ENCODE results near the gene SLC38A5. TPM values are rescaled to one million over a fixed set of nuclear protein-coding genes. Genes with fewer than 3 reads are reported as not detected.

Gene SLC38A5
- polyA plus RNA-seq, 1 donor (not counting 4 experiments of a cell fraction or from before 2014, with no cell fraction given), result 199 TPM

DNA sequence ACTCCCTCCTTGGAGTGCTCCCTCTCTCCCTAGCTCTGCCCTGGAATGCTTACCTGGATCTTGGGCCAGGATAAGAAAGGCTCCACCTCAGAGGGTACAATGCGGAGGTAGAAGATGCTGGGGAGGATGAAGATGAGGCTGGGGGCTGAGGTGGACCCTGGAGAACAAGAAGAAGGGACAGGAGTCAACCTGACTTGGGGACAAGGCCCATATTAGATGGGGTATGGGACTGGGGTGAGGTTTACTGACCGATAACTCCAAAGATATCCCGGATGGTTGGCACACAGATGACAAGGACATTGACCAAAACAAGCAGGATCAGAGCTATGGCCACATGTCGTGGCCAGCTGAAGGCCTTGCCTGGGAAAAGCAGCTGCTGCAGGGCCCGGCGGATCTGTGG, 10.6 kb downstream of the SLC38A5 start:
- Histone ChIP-seq H3K9me3 (ENCODE audit: control insufficient read depth, low read depth, low read length) (peaks cover 5% of the 10 kb centered on the region), H3K4me2 (ENCODE audit: control insufficient read depth, extremely low read depth, insufficient read depth, low read depth, low read length) (no peak overlapping the region), H3K27me3 (ENCODE audit: control insufficient read depth, extremely low read depth, insufficient read depth, low read length) (no peaks in the 10 kb centered on the region), H3K9ac (ENCODE audit: control insufficient read depth, extremely low read depth, insufficient read depth, low read length) (no peak overlapping the region), H2AFZ (ENCODE audit: control insufficient read depth, low read length) (no peak overlapping the region), H3K4me1 (ENCODE audit: control insufficient read depth, extremely low read depth, insufficient read depth, low read length) (peaks cover 14% of the 10 kb centered on the region), H4K20me1 (ENCODE audit: control insufficient read depth, extremely low read depth, insufficient read depth, low read length) (no peaks in the 10 kb centered on the region), H3K27ac (ENCODE audit: control insufficient read depth, insufficient read depth, low read length) (no peak overlapping the region), H3K79me2 (ENCODE audit: control insufficient read depth, insufficient read depth, low read length) (peaks cover 5% of the 10 kb centered on the region), H3K9me1 (ENCODE audit: control insufficient read depth, extremely low read depth, insufficient read depth, low read length) (no peaks in the 10 kb centered on the region), H3K36me3 (ENCODE audit: control insufficient read depth in 2 of 2, extremely low read depth in 1 of 2, insufficient read depth in 2 of 2, low read length in 2 of 2) (peaks cover 14 to 27% of the 10 kb centered on the region in 2 experiments), H3K4me3 (ENCODE audit: control insufficient read depth in 2 of 3, extremely low read depth in 1 of 3, insufficient read depth in 2 of 3, low read depth in 1 of 3, low read length in 3 of 3) (no peak overlapping the region)
- TF ChIP-seq, protein P1, sequence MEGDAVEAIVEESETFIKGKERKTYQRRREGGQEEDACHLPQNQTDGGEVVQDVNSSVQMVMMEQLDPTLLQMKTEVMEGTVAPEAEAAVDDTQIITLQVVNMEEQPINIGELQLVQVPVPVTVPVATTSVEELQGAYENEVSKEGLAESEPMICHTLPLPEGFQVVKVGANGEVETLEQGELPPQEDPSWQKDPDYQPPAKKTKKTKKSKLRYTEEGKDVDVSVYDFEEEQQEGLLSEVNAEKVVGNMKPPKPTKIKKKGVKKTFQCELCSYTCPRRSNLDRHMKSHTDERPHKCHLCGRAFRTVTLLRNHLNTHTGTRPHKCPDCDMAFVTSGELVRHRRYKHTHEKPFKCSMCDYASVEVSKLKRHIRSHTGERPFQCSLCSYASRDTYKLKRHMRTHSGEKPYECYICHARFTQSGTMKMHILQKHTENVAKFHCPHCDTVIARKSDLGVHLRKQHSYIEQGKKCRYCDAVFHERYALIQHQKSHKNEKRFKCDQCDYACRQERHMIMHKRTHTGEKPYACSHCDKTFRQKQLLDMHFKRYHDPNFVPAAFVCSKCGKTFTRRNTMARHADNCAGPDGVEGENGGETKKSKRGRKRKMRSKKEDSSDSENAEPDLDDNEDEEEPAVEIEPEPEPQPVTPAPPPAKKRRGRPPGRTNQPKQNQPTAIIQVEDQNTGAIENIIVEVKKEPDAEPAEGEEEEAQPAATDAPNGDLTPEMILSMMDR (optimal IDR thresholded peaks at IDR 0.05 in 1 of 3, IDR thresholded peaks at IDR 0.05 in 1 of 3, conservative IDR thresholded peaks at IDR 0.05 in 1 of 3; ENCODE audit: extremely low read depth in 1 of 3, insufficient read depth in 2 of 3, low read length in 3 of 3), result no peak
- no peak for TF ChIP-seq EZH2 (IDR thresholded peaks at IDR 0.05; ENCODE audit: low read length)
- DNase-seq (ENCODE audit: low read depth, low spot score) (no peak), FAIRE-seq (no peak)
- dilution Hi-C loops (cut with MboI; ENCODE audit: extremely low pct_ligation_motif_present, low sequenced_read_pairs), result no loop called here

DNA sequence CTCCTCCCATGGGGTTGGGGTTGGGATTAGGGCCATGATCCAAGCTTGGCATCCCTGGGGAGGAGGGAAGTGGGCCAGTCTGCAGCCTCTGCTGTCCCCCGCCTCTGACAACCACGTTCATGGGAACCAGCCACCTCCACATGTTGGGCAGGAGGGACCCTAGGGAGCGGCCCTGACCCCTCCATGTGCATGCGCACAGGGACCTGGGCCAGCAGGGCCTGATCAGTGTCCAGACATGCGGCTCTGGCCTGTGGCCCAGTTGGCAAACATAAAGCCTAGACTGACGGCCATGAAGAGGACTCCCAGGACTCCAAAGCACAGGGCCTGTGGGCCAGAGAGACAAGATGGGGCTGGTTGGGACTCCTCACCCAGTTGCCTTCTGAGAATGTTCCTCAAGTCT, 11.3 kb downstream of the SLC38A5 start:
- Histone ChIP-seq H3K79me2 (ENCODE audit: control insufficient read depth, insufficient read depth, low read length) (peaks cover 5% of the 10 kb centered on the region), H3K27me3 (ENCODE audit: control insufficient read depth, extremely low read depth, insufficient read depth, low read length) (no peaks in the 10 kb centered on the region), H3K4me1 (ENCODE audit: control insufficient read depth, extremely low read depth, insufficient read depth, low read length) (peaks cover 9% of the 10 kb centered on the region), H4K20me1 (ENCODE audit: control insufficient read depth, extremely low read depth, insufficient read depth, low read length) (no peaks in the 10 kb centered on the region), H3K27ac (ENCODE audit: control insufficient read depth, insufficient read depth, low read length) (no peak overlapping the region), H3K36me3 (ENCODE audit: control insufficient read depth in 2 of 2, extremely low read depth in 1 of 2, insufficient read depth in 2 of 2, low read length in 2 of 2) (peaks cover 14 to 27% of the 10 kb centered on the region in 2 experiments), H3K9ac (ENCODE audit: control insufficient read depth, extremely low read depth, insufficient read depth, low read length) (no peak overlapping the region), H3K4me3 (ENCODE audit: control insufficient read depth in 2 of 3, extremely low read depth in 1 of 3, insufficient read depth in 2 of 3, low read depth in 1 of 3, low read length in 3 of 3) (no peak overlapping the region), H3K9me1 (ENCODE audit: control insufficient read depth, extremely low read depth, insufficient read depth, low read length) (no peaks in the 10 kb centered on the region), H2AFZ (ENCODE audit: control insufficient read depth, low read length) (no peak overlapping the region), H3K9me3 (ENCODE audit: control insufficient read depth, low read depth, low read length) (peaks cover 5% of the 10 kb centered on the region), H3K4me2 (ENCODE audit: control insufficient read depth, extremely low read depth, insufficient read depth, low read depth, low read length) (no peak overlapping the region)
- FAIRE-seq (no peak), DNase-seq (ENCODE audit: low read depth, low spot score) (no peak)
- dilution Hi-C loops (cut with MboI; ENCODE audit: extremely low pct_ligation_motif_present, low sequenced_read_pairs), result no loop called here
- no peak for TF ChIP-seq EZH2 (IDR thresholded peaks at IDR 0.05; ENCODE audit: low read length)
- TF ChIP-seq, protein P1 (optimal IDR thresholded peaks at IDR 0.05 in 1 of 3, IDR thresholded peaks at IDR 0.05 in 1 of 3, conservative IDR thresholded peaks at IDR 0.05 in 1 of 3; ENCODE audit: extremely low read depth in 1 of 3, insufficient read depth in 2 of 3, low read length in 3 of 3), result no peak

Data from keratinocyte (primary cell).